Mucosa of gallbladder (tissue), 1 donor: ENCODE results near the gene MTMR1. TPM values are rescaled to one million over a fixed set of nuclear protein-coding genes. Genes with fewer than 3 reads are reported as not detected.

Source experiments
- DNase-seq: peaks from one replicate; pipeline ENCODE4 v3.0.0-alpha.2; 2020; ENCODE audit warnings: low spot score
- total RNA-seq: library from RNA; stranded (reverse); gene quantifications from one replicate; pipeline ENCODE4 v1.2.1, GENCODE V29; 2021
- donor health status: DM: no; HTN: no; CAD: no.

MTMR1 gene
- total RNA-seq, result 16.0 TPM

DNA sequence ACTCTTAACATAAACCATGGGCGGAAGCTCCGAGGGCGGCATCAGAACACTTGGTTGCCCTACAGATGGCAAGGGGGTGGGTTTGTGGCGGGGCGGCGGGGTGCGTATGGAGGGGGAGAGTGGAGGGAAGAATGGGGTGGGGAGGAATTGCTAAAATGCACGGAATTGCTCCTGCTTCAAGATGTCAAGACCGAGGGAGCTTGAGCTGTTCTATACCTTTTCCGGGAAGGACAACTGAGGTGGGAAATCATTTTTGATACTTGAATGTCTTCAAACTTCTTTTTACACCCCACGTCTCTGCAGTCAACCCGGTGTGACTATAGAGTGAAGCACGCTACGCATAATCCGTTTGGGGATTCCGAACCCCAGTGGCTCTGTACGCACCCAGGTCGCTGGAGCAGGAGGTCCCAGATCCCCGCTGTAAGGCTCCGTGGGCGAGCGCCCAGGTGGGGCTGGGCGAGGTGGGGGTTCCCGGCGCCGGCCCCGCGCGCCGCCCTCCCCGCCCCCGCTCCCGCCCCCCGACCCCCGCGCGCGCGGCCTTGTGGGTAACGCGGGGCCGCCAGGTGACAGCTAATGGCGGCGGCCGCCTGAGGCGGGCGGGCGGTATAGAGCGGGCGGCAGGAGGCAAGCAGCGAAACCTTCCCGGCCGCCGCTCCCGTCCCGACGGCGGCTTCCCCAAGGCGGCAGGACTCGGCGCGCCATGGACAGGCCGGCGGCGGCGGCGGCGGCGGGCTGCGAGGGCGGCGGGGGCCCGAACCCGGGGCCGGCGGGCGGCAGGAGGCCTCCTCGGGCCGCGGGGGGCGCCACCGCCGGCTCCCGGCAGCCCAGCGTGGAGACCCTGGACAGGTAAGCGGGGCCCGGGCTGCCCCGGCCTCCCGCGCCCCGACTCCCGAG lies at the start of gene MTMR1:
Gene MTMR1, plus strand, starts transcription at position 566 of the 894 bp plus-strand sequence. Its CDS starts 135 bp downstream, at position 701.
- DNase-seq, result no peak

DNA sequence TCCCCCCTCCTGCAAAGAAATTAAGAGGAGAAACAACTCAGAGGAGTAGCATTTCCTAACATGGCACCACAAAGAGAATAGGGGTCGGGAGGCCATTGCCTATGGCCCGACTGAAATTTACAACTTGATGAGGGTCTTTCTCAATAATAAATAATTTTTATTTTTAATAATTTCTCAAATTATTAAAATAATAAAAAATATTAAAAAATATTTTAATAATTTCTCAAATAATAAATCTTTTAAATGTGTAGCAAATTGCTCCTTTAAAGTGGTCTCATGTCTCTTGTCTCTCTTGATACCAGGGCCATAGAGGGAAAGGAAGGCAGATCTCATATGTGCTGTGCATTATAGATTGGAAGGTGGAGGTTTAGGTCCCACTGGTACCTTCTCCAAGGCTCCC lies 49.2 kb upstream of the MTMR1 start:
- no peak for DNase-seq

- no peak for DNase-seq
Measured at GRCh38 chrX:150644422-150644821, 48.8 kb upstream of the MTMR1 start.

- DNase-seq, result no peak
Measured at GRCh38 chrX:150647331-150647730, 45.9 kb upstream of the MTMR1 start.

DNA sequence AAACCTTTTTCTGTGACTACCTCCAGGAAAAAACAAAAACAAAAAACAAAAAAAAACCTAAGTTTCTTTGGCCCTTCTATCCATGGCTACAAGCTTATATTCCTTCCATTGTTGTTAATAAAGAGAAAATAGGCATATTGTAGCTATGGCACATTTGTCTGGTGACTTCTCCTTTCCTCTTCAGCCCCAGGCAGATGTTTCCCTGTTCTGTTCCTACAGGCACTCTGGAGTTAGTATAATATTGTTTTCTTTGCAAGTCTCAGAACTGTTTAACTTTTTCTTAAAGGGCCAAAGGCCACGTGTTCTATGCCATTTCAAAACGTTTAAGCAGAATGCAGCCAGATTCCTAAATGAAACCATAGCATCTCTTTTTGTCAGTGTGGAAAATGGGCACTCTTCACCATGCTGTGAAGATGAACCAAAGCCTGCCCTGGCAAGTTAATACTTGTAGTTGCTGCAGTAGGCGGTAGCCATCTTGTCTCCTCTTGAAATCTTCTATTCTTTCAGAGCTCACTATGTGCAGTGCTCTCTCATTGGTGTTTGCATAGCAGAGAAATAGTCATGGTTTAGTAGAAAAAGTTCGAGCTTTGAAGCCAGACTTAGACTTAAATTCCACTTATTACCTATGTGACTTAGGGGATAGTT lies 44.8 kb upstream of the MTMR1 start:
- DNase-seq, result no peak

DNA sequence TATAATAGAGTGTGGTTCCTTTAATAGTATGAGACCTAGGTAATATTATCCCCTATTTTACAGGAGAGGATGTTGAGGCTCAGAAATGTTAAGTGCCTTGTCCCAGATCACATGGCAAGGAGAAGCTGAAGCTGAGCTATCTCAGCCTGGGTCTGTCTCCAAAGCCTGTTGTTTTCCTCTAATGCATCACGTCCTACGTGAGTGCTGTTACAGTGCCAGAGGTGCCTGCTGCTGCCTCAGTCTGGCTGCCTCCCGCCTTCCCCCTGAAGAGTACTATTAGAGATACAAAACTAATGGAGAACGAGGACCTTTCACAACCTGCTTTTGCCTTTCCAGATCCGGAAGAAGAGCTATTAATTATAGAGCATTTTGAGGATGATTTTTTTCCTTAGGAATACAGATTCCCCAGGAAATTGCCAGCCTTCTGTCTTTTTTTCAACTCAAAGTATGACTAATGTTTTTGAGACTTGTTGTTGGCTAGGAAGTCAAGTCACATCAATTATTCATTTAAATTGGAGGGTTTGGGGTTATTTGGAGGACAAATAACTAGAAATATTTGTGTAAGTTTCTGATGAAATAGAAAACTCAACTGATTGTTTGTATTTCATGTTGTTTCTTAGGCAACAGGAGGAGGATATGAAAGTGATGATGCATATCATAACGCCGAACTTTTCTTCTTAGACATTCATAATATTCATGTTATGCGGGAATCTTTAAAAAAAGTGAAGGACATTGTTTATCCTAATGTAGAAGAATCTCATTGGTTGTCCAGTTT lies 43.9 kb upstream of the MTMR1 start:
- no peak for DNase-seq

- no peak for DNase-seq
Measured at GRCh38 chrX:150651906-150652305, 41.3 kb upstream of the MTMR1 start.

DNA sequence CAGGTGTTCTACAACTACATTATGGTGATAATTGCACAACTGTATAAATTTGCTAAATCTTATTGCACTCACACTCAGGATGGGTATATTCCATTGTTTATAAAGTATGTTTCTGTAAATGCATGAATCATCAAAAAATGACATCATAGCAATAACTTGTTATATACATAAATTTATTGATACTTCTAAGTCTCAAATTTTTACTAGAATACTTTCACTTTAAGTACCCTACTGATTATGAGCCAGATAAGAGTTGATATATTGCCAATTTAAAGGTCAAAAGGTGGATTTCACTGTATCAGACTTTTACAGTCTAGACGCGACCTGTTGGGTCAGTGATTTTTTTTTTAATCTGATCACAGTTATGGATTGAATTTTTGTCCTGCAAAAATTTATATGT lies 37.4 kb upstream of the MTMR1 start:
- no peak for DNase-seq

DNA sequence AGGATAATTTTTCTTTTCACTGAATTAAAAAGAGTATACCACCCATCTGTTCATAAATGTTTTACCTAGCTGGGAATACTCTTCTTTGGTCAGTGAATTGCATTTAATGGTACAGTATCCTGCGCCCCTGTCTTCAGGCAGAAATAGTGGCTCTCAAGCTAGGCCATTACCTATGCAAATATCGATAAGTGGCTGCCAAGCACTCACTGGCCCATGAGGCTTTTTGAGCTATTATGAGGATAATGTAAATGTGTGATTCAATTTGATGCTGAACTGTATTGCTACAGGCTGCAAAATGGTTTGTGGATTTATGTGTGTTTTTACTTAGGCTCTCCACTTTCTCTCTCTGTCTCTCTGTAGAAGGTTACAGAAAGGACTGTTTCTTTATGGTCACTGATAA lies 30.1 kb upstream of the MTMR1 start:
- no peak for DNase-seq

DNA sequence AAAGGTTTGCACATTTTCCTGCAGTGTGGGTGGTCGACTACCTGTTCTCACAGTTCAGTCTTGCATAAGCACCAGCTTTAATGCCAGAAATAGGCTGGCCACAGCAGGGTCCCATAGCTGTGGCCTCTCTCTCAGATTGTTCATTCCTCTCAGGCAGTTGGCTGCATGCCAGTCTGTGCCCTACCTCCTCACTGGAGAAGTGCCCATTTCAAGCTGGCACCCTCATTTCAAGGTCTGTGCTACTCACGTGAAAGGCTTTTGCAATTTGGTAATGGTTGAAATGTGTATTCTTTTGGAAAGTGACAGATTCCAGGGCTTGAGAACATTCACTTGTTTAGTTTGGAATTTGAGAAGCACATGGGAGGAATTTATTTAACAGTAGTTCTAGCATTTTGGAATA lies 28.9 kb upstream of the MTMR1 start:
- DNase-seq, result peak; percentile 34

DNA sequence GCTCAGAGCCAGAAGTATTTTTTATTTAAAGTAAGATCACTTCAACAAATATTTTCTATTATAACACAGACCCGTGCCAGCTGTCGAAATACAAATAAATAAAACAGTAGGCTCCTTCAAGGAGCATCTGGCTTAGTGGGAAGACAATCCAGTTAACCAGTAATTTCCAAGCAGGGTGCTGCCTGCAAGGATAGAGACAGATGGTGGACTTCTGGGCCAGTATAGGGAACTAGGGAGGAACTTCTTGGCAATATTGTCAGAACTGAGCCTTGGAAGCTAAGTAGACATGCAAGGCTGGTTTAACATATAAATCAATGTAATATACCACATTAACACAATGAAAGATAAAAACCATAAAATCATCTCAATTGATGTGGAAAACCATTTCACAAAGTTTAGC lies 17.0 kb upstream of the MTMR1 start:
- no peak for DNase-seq

DNA sequence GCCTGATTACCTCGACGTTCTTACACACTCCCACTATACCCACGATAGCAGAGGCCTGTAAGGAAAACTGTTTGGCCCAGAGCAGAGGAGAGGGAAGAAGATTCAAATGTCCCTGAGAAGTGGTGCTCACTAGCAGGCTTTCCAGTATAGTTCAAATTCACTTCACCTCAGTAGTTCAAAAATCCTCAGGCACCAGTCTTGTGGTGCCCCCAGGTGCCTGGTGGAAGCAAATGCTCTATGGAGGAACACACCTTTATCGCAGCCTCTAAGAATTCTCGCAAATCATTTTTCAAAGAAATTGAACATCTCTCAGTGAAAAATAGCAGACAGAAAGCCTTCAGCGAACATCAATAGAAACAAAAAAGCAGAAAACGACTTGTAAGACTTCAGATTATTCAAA lies 12.2 kb upstream of the MTMR1 start:
- DNase-seq, result no peak

- no peak for DNase-seq
Measured at GRCh38 chrX:150683112-150683511, 10.1 kb upstream of the MTMR1 start.

DNA sequence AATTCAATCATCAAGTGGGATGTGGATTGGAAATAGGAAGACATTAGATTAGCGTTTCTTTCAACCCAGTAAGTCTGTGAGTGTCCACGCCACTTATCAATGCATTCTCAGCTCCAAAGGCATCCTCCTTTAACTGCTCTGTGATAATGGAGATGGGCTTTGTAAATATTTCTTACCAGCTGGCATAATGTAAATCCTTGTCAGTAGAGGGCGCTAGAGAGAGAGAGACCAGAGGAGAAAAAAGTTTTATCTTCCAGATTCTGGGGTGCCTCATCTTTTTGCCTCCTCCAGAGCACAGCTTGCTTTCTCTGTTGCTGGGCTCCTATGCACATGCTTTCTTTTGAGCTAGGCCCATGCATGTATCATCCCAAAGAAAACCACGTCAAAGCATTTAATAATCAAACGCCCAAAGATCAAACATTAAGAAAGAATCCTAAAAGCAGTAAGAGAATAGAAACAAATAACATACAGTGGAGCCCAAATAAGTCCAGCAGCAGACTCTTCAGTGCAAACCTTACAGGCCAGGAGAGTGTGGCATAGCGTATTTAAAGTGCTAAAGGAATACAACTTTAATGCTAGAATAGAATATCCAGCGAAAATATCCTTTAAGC lies 9.6 kb upstream of the MTMR1 start:
- DNase-seq, result no peak

GRCh38 chrX:150688911-150689451 lies 4.2 kb upstream of the MTMR1 start:
- DNase-seq, result no peak

DNA sequence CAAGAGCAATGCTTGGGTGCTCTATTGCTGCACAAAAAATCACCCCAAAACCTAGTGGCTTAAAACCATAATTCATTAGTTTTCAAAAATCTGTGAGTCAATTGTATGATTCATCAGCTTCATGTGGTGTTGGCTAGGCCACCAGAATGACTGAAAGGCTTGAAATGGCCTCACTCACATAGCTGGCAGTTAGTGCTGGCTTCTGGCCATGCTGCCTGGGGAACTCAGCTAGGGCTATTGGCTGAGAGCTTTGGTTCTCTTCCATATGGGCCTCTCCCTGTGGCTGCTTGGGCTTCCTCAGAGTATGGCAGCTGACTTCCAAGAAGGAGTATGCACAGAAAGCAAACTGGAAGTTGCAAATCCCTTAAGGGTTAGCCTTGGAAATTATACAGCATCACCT lies 3.1 kb upstream of the MTMR1 start:
- DNase-seq, result no peak

- no peak for DNase-seq
Measured at GRCh38 chrX:150692296-150692695, 900 bp upstream of the MTMR1 start.

GRCh38 chrX:150693725-150694574 lies 754 bp downstream of the MTMR1 start:
- DNase-seq, result peak; percentile 18

GRCh38 chrX:150694738-150695410 lies 1.7 kb downstream of the MTMR1 start:
- no peak for DNase-seq

DNA sequence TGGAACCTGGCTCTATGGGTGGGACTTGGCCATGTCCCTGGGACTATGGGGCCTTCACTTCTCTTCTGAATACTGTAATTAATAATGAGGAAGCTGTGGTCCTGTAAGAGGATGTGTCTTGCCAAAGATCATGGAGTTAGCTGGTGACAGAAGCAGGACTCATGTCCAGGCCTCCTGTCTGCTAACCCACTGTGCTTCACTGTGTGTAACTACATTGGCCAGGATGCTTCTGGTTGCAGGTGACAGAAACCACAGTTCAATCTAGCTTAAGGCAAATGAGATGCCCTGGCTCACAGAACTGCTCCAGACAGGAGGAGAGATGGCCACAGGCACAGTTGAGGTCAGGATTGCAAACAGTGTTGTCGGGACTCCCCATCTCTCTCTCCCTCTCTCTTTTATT lies 3.1 kb downstream of the MTMR1 start:
- no peak for DNase-seq
